Suppressor macrophage treated with lipopolysaccharide for 1 hour (primary cell): ENCODE results near the gene ARHGAP8.
"Not testable (repeated sequence)": the region's sequence is repeated elsewhere in the genome, so short reads cannot be mapped to it uniquely, and the experiment has no call there.

Experiments
- DNase-seq, 3 donors: peaks; one replicate each; pipeline ENCODE4 v3.0.0-alpha.2; 2020 to 2022

ARHGAP8 gene

GRCh38 chr22:44891791-44892190 lies 139.4 kb downstream of the ARHGAP8 start:
- no peak for DNase-seq

- no peak for DNase-seq
Measured at GRCh38 chr22:44892243-44892642, 139.9 kb downstream of the ARHGAP8 start.

DNA sequence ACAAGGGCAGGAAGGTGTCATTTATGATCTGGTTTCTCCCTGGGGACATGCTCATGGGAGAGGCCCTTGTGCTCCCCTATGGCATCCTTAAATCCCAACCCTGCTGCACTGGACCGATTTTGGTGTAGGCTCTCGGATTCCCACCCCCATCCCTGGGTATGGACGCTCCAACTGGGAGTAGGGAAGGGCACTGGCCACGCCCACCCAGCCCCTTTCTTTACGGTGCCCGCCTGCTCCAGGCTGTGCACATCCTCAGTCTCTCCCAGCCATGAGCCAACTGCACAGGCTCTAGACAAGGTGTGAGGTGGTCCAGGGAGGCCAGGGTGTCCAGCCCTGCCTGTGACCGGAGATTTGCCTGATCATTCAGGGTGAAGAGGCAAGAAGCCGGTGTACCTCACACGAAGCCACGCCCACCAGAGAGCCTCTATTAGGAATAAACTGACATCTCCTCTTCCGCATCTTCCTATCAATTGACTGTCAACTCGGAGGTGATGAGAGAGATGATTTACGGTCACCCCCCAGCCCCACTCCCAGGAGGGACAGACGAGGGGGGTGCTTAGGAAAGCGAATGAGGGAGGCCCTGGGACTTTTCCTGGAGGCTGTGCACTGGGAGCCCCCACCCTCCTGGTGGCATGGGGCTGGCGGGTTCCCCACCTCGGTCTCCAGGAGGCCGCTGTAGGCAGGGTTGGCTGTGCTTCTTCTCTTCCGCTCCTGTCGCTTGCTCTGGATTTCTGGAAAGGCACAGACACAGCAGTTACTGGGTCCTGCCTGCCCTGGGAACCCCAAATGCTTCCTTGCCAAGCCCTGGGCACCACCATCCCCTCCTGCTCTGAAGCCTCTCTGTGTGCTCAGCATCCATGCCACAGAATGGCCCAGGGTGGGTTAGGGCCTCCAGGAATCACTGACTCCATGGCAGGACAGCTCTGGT lies 140.7 kb downstream of the ARHGAP8 start:
- no peak for DNase-seq

DNA sequence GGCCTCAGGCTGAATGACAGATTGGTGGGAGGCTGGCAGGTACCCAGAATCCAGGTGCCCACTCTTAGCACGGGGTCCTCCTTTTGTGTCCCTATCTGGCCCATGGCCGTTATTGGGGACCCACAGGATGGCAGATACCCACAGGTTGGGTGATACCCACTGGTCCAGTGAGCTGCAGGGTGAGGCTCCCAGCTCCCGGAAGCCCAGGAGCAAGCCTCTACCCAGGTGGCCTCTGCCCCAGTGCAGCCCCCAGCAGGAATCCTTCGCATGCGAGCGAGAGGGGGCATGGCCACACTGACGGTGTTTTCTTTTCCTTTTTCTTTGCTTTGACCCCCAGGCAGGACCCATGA lies 141.3 kb downstream of the ARHGAP8 start:
- DNase-seq, result no peak

GRCh38 chr22:44894321-44894720 lies 141.9 kb downstream of the ARHGAP8 start:
- DNase-seq, result no peak

DNA sequence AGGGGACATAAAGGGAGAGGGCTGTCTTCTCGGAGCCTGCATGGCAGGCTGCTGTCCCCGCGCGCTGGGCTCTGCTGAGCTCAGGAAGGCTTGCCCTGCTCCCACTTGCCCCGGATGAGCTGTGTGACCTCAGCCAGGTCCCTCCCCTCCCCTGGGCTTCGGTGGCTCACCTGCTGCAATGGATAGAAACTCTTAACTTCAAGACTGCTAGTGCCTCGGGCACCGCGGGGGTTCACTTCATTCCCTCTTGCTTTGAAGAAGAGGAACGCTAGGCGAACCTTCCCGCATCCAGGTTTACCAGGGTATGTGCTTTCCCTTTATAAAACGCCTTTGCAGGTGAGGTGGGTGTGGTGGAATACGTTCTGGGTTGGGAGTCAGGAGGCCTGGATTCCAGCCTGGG lies 142.4 kb downstream of the ARHGAP8 start:
- no peak for DNase-seq

GRCh38 chr22:44895296-44896055 lies 143.1 kb downstream of the ARHGAP8 start:
- DNase-seq, result no peak

DNA sequence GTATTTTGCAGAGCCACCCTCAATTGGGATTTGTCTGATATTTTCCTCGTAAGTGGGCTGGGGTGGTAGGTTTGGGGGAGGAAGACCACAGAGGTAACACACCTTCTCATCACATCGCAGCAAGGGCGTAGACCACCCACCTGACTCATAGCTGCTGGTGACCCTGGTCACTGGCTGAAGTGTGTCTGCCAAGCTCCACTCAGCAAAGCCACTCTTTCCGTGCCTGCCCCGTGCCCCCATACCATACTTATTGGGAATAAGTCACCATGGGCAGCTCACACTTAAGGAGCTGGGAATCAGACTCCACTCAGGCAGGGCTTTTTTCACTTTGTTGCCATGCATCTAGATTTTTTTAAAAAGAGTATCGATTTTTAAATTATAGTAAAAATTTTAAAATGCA lies 145.9 kb downstream of the ARHGAP8 start:
- no peak for DNase-seq

DNA sequence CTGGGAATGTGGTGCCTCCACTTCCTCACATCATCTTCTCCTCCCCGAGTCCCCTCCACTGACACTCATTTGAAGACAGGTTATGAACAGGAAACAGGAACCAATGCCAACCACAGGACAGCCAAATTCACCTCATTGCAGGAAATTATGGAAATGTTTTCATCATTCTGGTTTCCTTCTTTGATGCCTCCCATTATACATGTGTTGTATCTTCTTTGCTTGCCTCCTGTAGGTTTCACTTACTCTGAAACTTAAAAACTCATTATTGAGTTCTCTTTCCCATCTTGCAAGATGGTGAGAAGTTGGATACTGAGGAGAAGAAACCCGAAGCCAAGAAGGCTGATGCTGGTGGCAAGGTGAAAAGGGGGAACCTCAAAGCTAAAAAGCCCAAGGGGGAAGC lies 148.9 kb downstream of the ARHGAP8 start:
- DNase-seq, result no peak

- DNase-seq, result not testable (repeated sequence)
Measured at GRCh38 chr22:44903164-44903563, 150.8 kb downstream of the ARHGAP8 start.

GRCh38 chr22:44904492-44905152 lies 152.2 kb downstream of the ARHGAP8 start:
- DNase-seq, result not testable (repeated sequence)

DNA sequence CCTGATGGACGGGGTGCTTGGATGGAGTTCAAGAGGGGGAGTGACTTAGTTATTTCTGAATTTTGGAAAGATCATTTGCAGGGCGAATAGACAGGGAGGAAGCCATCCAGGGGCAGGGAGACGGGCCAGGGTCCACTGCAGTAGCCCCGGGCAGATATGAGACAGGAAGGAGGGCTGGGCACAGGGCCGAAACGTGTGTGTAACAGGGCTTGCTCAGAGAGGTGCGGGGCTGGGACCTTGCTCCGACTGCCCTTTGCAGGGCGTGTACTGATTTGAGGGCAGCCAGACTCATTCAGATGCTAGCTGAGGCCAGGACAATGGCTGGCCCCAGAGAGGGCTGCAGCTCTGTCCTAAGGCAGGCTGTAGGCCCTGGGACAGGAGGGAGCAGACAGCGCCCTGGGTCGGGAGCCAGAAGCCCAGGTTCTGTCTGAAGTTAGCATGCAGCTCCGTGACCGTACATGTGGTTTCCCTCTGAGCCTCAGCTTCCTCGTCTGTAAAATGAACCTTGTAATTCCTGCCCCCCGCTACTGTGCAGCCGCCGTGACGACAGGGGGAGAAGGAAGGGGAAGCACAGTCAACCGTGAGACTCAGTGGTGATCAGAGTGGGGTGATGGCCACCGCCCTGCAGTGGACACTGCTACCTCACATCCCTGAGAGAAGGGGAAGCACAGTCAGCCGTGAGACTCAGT lies 154.0 kb downstream of the ARHGAP8 start:
- no peak for DNase-seq

GRCh38 chr22:44906999-44907644 lies 154.7 kb downstream of the ARHGAP8 start:
- DNase-seq, result no peak

DNA sequence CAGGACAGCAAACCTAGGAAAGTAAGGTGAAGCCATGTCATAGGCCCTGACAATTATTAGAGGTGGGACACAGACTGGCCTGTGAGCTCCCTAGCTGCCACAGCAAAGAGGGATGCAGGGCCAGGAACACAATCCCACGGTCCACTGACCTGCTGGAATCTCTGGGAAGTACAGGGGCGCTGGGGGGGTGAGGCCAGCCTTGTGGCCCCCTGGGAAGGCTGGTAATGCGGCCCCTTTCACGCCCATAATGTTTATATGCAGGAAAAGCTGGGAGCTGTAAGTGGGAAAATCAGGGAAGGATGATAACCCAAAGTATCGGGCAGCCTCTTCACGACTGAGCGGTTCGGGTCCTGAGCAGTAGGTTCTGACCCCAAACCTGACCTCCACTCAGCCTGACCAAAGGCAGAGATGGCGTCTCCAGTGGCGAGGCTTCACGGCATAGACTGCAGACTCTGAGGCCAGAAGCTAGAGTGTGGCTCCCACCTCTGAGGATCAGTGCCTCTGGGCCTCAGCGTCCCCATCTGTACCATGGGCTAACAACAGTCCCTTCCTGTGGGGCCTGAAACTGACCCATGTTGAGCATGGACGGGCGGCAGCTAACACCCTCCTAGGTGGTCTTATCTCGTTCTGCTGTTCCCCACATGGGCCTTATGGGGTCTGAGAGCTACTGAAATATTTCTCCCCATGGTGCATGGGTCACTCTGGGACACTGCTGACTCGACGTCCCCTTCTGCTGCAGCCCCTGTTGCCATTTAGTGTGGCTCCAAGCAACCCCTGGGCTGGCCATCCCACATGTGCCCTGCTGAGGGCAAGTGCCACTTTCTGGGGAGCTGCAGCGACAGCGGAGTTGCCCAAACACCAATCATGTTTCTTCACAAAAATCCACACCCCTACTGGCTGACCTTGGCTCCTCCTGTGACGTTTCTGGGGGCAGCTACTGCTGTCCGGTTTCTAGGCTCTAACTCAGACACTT lies 155.7 kb downstream of the ARHGAP8 start:
- no peak for DNase-seq

DNA sequence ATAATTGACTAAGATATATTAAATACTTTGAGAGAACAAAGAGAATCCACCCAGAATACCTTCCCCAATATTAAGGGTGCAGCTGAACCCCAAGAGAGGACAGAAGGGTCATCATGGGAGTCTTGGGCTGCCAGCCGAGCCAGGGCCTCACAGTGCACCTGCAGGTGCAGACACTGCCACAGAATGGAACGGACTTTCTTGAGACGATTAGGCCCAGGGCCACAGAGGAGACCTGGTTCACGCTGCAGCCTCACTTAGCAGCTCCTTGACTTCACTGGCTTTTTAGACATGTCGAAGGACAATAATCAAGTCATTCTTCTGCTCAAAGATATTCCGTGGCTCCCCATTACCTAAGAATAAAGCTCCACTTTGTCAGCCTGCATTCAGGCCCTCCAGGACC lies 156.9 kb downstream of the ARHGAP8 start:
- no peak for DNase-seq
